Chondrocyte (in vitro differentiated cells): ENCODE measurements around the gene PPFIBP2. TPM values are rescaled to one million over a fixed set of nuclear protein-coding genes. Genes with fewer than 3 reads are reported as not detected.

Source experiments
- DNase-seq: peaks from one replicate; pipeline ENCODE4 v3.0.0; 2021; ENCODE audit warnings: mixed read lengths, low spot score
- H3K27ac Mint-ChIP-seq: one replicate; pipeline ENCODE4 v1.8.0; 2021; ENCODE audit warnings: mild to moderate bottlenecking, moderate library complexity, mixed read lengths; ENCODE audit not compliant: unreplicated experiment
- H3K27me3 Mint-ChIP-seq: 2 replicates; pipeline ENCODE4 v1.8.0; 2021; ENCODE audit warnings: low read depth, mixed read lengths
- H3K36me3 Mint-ChIP-seq: 2 replicates; pipeline ENCODE4 v1.8.0; 2021; ENCODE audit warnings: low read depth, mixed read lengths
- H3K4me1 Mint-ChIP-seq: 2 replicates; pipeline ENCODE4 v1.8.0; 2021; ENCODE audit warnings: low read depth, mild to moderate bottlenecking, mixed read lengths
- H3K4me3 Mint-ChIP-seq: one replicate; pipeline ENCODE4 v1.8.0; 2021; ENCODE audit warnings: mild to moderate bottlenecking, moderate library complexity, mixed read lengths; ENCODE audit not compliant: unreplicated experiment
- H3K9me3 Mint-ChIP-seq: 2 replicates; pipeline ENCODE4 v1.8.0; 2021; ENCODE audit warnings: low read depth, mixed read lengths
- total RNA-seq: library from RNA; stranded (reverse); gene quantifications from 3 replicates; pipeline ENCODE4 v1.2.1, GENCODE V29; 2021
- TF ChIP-seq, protein P1 (sequence below): fragments of 200-600 bp; sonication (generic); IDR thresholded peaks from 2 replicates; pipeline ENCODE4 v1.5.0; 2021; ENCODE audit warnings: antibody characterized with exemption, mild to moderate bottlenecking, moderate library complexity

PPFIBP2 gene
- total RNA-seq, 1 donor from 2014 or later, result 90.8 TPM

DNA sequence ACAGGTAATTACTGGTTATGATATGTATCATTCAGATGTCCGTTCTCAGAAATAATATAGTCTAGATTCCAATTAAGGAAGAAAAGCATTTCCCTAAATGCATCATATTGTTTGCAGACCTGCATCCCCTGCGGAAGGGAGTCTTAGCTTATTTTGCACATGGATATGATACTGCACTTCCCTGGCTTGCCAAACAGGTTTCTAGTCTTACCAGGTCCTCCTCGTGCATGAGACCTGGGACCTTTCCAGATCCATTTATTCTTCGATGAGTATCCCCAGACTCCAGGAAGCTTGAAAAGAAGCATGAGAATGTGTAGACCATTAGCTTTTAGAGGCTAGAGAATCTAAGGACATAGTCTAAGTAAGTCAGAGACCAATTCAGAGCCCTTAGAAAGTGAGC, 128.9 kb downstream of the PPFIBP2 start:
- Mint-ChIP-seq H3K4me1 (peaks cover 4% of the 10 kb centered on the region), H3K36me3 (peaks cover 45% of the 10 kb centered on the region), H3K4me3 (no peak overlapping the region), H3K27me3 (no peaks in the 10 kb centered on the region), H3K9me3 (no peaks in the 10 kb centered on the region), H3K27ac (no peak overlapping the region)
- TF ChIP-seq, protein P1, sequence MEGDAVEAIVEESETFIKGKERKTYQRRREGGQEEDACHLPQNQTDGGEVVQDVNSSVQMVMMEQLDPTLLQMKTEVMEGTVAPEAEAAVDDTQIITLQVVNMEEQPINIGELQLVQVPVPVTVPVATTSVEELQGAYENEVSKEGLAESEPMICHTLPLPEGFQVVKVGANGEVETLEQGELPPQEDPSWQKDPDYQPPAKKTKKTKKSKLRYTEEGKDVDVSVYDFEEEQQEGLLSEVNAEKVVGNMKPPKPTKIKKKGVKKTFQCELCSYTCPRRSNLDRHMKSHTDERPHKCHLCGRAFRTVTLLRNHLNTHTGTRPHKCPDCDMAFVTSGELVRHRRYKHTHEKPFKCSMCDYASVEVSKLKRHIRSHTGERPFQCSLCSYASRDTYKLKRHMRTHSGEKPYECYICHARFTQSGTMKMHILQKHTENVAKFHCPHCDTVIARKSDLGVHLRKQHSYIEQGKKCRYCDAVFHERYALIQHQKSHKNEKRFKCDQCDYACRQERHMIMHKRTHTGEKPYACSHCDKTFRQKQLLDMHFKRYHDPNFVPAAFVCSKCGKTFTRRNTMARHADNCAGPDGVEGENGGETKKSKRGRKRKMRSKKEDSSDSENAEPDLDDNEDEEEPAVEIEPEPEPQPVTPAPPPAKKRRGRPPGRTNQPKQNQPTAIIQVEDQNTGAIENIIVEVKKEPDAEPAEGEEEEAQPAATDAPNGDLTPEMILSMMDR, result no peak
- no peak for DNase-seq

DNA sequence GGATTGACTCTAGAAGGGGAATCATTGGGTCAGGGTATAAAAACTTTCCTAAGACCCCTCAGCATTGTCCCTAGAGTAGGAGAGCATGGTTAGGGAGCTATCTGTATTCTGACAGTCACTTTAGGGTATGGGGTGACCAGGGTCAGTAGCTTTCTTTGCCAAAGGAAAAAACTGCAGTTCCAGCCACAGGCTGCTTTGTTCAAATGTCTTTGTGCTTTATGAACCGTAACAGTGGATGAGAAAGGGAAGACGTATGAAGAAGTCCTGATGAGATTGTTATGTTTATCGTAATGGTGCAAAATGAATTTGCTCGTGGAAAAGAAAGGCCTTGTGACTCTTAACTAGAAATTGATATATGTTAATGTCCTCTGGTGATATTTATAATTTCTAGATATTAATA, 129.5 kb downstream of the PPFIBP2 start:
- Mint-ChIP-seq H3K9me3 (no peaks in the 10 kb centered on the region), H3K4me1 (no peaks in the 10 kb centered on the region), H3K4me3 (no peak overlapping the region), H3K36me3 (peaks cover 46% of the 10 kb centered on the region), H3K27me3 (no peaks in the 10 kb centered on the region), H3K27ac (no peak overlapping the region)
- TF ChIP-seq, protein P1, result no peak
- no peak for DNase-seq

DNA sequence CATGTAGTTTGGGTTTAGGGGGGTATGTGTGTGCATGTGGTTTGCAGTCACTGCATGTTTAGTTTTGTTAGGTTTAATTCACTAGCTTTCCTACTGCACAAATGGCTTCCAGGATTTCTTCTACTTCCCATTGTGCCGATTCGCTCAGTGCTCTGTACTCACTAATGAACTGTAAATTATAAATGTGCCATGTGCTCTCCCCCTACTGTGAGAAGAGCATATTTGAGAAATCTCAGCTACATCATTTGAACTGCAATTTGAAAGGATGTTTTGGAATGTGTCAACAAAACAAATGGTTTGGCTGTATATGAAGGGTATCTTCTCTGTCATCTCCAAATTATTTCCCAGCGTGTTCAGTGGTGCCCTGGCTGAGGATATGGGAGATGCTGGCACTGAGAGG, 131.4 kb downstream of the PPFIBP2 start:
- Mint-ChIP-seq H3K27me3 (no peaks in the 10 kb centered on the region), H3K4me3 (no peak overlapping the region), H3K27ac (peak overlapping the region; percentile 39), H3K36me3 (peaks cover 48% of the 10 kb centered on the region), H3K4me1 (no peaks in the 10 kb centered on the region), H3K9me3 (no peaks in the 10 kb centered on the region)
- TF ChIP-seq, protein P1, result no peak
- DNase-seq, result no peak

DNA sequence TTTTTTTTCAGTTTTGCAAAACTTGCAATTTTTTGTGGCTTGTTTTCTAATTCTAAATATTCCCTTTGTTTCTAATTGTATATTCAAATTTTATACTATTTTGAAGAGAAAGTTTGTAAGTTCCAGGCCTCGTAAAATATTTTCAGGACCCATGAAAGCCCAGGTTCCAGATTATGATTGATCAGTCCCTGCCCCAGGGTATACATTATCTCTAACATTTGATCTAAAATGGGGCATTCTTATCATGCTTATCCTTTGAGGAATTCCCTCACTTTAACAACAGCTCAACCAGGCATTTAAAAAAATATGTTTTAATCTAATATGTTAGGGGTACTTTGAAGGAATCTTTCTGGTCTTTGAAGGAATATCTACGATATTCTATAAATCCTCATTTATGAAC, 133.1 kb downstream of the PPFIBP2 start:
- DNase-seq, result no peak
- TF ChIP-seq, protein P1, result no peak
- no peaks in the 10 kb centered on the region for H3K27me3 Mint-ChIP-seq
- no peaks in the 10 kb centered on the region for H3K9me3 Mint-ChIP-seq
- H3K4me3 Mint-ChIP-seq, result no peak overlapping the region
- H3K27ac Mint-ChIP-seq, result no peak overlapping the region
- no peaks in the 10 kb centered on the region for H3K4me1 Mint-ChIP-seq
- H3K36me3 Mint-ChIP-seq, result peaks cover 51% of the 10 kb centered on the region

DNA sequence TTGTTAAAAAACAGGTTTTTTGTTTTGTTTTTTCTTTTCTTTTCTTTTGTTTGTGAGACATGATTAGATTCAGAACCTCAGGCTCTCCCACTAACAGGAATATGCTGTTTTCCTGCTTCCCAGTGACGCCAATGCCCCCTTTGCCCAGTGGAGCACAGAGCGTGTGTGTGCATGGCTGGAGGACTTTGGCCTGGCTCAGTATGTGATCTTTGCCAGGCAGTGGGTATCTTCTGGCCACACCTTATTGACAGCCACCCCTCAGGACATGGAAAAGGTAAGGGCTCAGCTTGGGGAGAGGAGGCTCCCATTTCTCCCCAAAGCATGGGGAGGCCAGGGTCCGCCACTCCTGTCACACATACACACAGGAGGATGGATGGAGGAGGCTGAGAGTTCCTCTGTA, 134.5 kb downstream of the PPFIBP2 start:
- Mint-ChIP-seq H3K4me3 (no peak overlapping the region), H3K27me3 (no peaks in the 10 kb centered on the region), H3K36me3 (peaks cover 56% of the 10 kb centered on the region), H3K27ac (peak overlapping the region; percentile 59), H3K4me1 (no peaks in the 10 kb centered on the region), H3K9me3 (no peaks in the 10 kb centered on the region)
- TF ChIP-seq, protein P1, result no peak
- DNase-seq, result no peak
